ENCODE data around the gene CHST8.

CHST8 gene

GRCh38 chr19:33618884-33619283 lies 2.9 kb upstream of the CHST8 start:
- no peak for DNase-seq

DNA sequence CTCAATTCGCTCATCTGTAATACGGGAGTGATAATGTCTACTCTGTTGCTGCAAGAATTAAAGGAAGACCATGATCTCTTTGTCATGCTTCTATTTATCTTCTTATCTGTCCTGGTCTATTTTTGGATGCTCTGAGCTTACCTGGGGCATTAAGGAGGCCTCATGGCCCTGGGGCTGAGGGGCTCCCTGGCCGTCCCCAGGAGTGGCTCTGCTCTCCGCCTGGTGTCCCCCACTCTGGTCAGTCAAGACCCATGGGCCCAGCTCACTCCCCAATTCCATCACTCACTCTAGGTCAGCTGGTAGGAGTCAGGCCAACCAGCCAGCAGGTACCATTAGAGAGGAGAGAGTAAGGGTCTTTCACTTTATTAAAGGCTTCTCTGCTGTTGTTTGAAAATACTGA lies 1.1 kb upstream of the CHST8 start:
- DNase-seq, result no peak

DNA sequence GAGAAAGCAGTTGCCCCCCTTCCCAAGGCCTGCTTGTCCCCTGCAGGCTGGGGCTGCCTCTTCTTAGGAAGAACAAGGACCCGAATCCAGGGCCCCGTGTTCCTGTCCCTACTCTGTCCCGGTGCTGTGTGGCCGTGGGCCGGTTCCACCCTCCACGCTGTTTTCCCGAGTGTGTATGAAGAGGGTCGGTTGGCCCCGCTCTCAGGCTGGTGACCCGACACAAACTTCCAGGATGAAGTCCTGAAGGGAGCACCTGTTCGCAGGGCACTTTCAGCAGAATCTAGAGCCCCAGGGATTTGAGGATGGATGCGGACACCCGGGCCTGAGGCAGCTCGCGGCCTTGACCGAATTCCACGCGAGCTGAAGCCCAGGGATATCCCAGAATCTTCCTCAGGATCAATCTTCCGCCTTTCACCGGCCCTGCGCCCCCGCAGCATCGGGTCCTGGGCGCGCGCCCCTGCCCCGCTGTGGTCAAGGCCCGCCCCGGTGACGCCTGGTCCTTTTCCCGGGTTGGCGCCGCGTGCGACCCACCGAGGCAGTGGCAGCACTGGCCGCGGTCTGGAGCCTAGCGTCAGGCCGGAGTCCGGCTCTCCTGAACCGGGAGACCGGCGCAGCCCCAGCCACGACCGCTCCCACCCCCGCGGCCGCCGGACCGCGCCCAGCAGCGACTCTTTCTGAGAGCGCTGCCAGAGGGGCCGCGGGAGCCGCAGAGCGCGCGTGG lies 528 bp upstream of the CHST8 start:
- no peak for DNase-seq

- no peak for DNase-seq
Measured at GRCh38 chr19:33622505-33622808, 704 bp downstream of the CHST8 start.

- peak; percentile 61 for DNase-seq
Measured at GRCh38 chr19:33622809-33623511, 1.2 kb downstream of the CHST8 start.

DNA sequence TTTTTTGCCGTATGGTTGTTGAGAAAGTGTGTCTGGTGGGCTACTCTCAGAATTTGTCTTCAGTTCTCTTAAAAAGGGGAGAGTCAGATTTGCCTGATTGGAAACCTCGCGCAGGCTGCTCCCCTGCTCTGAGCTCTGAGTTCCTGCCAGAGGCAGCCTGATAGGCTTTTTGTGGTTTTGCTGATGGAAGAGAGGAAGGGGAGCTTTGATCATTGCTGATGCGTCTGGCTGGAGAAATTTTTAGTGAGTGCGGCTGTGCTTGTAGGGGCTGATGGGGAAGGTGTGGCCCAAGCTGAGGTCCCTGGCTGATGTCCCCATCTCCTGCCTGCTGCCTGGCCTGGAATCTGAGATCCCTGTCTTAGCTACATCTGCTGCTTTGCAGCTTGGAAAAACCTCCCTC lies 2.8 kb downstream of the CHST8 start:
- DNase-seq, result peak; percentile 21

DNA sequence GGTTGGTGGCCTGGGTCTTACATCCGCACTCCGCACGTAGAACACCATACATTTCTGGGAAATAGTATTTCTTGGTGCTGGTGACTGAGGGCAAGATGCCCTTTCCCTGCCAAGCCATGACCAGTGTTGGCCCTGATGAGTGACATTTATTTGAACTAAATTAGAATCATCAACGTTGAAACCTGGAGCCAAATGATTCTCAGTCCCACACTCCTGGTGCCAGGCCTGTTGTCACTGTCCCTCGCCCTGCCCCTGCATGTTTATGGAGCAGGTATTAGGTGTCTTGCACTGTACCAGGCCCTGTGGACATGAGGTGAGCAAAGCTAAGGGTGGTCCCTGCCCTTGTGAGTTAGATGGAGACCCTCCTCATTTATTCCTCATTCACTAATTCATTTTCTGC lies 5.8 kb downstream of the CHST8 start:
- DNase-seq, result no peak

- DNase-seq, result no peak
Measured at GRCh38 chr19:33627962-33628839, 6.4 kb downstream of the CHST8 start.

- DNase-seq, result no peak
Measured at GRCh38 chr19:33628921-33629825, 7.4 kb downstream of the CHST8 start.

- no peak for DNase-seq
Measured at GRCh38 chr19:33629826-33630375, 8.1 kb downstream of the CHST8 start.

GRCh38 chr19:33630880-33631608 lies 9.3 kb downstream of the CHST8 start:
- no peak for DNase-seq

DNA sequence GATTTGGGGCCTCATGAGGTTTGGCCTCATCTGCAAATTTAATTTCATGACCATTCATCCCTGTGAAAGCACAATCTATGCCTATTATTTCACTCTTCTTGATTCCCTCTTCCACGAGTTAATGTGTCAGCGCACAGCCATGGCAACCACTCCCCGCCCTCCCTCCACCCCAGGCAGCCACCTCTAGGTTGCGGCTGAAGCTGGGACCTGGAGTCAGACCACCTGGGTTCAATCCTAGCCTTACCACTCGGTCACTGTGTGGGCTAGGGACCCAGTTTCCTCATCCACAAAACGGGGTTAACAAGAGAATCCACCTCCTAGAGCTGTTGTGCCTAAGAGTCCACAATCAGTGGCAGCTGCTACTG lies 9.8 kb downstream of the CHST8 start:
- no peak for DNase-seq

DNA sequence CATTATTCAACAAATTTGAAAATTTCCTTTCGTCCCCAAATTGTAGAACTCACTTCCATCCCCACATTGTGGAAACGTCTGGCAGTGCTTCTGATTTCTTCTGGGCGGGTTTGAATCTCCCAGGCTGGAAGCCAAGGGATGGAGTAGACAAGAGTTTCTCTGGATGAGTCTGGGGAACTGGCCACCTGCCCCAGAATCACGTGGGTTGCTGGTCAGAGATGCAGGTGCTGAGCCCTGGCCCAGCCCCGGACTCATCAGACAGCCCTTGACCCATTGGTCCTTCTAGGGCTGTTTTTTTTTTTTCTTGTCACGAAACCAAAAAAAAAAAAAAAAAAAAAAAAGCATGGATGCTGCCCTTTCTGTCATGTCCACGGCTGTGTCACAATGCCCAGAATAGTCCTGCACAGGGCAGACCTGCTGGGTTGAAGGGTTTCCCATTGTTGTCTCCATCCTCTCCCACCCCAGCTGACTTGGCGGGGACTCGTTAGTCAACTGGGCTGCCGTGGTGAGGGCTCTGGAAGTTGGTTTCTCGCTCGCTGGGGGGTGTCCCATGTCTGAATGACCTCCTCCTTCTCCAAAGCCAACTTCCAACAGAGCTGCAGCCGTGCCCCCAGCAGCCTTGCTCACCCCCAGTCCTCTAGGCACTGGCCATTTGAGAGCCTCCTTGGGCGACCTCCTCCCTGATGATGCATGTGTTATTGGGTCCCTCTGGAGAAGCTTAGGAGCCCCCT lies 12.8 kb downstream of the CHST8 start:
- DNase-seq, result no peak

- peak; percentile 20 for DNase-seq
Measured at GRCh38 chr19:33638167-33639034, 16.6 kb downstream of the CHST8 start.

- peak; percentile 27 for DNase-seq
Measured at GRCh38 chr19:33639035-33639681, 17.4 kb downstream of the CHST8 start.

- DNase-seq, result no peak
Measured at GRCh38 chr19:33640773-33641172, 19.0 kb downstream of the CHST8 start.

DNA sequence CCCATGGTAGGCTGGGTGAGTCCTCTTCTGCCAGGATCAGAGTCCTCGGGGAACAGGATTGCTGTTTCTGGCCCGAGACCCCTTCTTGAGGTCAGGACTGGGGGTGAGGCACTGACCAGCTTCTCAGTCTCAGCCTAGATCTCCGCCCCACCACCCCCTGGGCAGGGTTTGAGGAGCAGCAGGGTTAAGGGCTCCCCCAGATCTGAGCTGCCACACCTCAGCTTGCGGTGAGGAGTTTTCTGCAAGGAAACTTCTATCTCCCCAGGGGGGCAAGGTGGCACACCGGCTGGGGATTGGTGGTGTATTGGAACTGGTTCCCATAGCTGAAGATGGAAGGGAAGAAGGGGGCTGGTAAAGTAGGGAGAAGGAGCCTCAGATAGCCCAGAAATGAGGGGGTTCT lies 19.5 kb downstream of the CHST8 start:
- no peak for DNase-seq

DNA sequence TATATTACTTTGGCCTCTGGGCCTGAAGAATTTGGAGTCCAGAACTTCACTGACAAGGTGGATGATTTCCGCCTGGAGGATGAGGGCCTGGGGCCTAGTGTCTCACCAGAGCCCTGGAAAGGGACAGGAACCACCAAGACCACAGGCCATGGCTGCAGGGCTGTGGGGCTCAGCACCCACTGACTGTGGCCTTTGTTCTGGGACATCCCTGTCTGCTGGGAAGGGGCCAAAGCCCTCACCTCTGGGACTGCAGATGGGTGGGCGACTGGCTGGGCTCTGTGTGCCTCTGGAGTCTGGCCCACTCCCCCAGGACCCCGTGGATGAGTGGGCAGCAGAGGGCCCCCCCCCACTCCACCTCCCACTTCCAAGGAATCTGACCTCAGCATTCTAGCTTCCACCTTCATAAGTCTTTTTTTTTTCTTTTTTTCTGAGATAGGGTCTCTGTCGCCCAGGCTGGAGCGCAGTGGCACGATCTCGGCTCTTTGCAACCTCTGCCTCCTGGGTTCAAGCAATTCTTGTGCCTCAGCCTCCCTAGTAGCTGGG lies 20.3 kb downstream of the CHST8 start:
- no peak for DNase-seq

DNA sequence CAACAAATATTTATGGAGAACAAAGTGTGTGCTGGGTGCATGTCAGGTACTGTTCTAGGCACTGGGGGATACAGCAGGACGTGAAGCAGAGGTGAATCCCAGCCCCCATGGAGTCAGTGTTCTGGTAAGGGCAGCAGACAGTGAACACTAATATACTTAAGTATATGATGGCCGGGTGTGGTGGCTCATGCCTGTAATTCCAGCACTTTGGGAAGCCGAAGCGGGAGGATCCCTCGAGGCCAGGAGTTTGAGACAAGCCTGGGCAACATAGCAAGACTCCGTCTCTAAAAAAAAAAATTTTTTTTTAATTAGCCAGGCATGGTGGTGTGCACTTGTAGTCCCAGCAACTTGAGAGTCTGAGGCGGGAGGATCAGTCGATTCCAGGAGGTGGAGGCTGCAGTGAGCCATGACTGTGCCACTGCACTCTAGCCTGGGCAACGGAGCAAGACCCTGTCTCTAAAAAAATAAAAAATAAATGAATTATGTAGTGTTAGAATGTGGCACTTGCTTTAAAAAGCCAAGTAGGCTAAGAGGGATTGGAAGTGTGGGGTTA lies 22.6 kb downstream of the CHST8 start:
- DNase-seq, result no peak
